HFF-Myc (cell line): Measurements from ENCODE around the gene KLHL30.

Experiments used
- DNase-seq: peaks from one replicate; pipeline ENCODE4 v3.0.0-alpha.2; 2011; ENCODE audit warnings: low read depth; ENCODE audit errors: extremely low read depth
- H3K4me3 ChIP-seq: replicated peaks from 2 replicates; pipeline ENCODE4 v1.5.1; 2011; ENCODE audit warnings: low read depth, mild to moderate bottlenecking, control low read depth, low read length
- TF ChIP-seq, protein P1 (sequence below): IDR thresholded peaks from 2 replicates; pipeline ENCODE4 v1.5.1; 2012; ENCODE audit warnings: mild to moderate bottlenecking, low read depth, low read length, control low read depth; ENCODE audit errors: missing control alignments

KLHL30 gene

DNA sequence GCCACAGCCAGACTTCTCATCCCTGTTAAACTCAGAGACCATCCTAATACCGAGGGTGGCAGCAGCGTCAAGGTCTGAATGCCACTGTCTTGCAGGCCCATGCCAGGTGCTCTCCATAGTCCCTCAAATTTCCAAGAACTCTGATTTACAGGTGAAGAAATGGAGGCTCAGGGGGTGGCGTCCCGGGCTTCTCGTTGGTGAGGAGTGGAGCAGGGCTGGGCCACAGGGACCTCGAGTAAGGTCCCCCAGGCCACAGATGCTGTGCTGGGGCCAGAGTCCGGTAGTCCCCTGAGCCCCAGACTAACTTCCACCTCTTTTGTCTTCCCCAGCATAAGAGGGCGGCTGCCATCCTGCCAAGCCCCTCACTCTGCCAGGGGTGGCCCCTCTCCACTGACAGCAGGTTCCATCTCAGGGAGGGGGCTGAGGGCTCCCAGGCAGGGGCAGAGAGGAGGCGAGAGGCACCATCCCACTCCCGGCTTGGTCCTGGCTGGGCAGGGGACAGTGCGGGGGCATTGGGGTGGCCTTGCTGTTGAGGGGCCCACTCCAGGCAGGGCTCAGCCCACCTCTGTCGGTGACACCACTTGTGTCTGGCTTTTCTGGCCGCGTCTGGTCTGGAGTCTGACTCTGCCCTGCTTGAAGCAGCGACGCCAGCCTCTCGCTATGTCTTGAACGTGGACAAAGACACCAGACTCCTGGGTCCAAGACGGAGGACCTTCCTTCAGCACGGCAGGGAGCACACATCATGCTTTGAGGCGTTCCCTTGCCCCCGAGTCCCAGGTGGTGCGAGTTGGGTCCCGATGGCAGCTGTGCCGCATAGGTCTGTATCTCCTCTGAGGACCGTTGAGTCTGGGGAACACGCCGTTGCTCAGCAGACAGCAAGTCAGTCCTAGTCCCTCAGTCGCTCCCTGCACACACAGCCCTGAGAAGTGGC is 15.9 kb upstream of the KLHL30 start:
- H3K4me3 ChIP-seq, result no peak overlapping the region
- no peak for DNase-seq
- TF ChIP-seq, protein P1, sequence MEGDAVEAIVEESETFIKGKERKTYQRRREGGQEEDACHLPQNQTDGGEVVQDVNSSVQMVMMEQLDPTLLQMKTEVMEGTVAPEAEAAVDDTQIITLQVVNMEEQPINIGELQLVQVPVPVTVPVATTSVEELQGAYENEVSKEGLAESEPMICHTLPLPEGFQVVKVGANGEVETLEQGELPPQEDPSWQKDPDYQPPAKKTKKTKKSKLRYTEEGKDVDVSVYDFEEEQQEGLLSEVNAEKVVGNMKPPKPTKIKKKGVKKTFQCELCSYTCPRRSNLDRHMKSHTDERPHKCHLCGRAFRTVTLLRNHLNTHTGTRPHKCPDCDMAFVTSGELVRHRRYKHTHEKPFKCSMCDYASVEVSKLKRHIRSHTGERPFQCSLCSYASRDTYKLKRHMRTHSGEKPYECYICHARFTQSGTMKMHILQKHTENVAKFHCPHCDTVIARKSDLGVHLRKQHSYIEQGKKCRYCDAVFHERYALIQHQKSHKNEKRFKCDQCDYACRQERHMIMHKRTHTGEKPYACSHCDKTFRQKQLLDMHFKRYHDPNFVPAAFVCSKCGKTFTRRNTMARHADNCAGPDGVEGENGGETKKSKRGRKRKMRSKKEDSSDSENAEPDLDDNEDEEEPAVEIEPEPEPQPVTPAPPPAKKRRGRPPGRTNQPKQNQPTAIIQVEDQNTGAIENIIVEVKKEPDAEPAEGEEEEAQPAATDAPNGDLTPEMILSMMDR, result no peak

DNA sequence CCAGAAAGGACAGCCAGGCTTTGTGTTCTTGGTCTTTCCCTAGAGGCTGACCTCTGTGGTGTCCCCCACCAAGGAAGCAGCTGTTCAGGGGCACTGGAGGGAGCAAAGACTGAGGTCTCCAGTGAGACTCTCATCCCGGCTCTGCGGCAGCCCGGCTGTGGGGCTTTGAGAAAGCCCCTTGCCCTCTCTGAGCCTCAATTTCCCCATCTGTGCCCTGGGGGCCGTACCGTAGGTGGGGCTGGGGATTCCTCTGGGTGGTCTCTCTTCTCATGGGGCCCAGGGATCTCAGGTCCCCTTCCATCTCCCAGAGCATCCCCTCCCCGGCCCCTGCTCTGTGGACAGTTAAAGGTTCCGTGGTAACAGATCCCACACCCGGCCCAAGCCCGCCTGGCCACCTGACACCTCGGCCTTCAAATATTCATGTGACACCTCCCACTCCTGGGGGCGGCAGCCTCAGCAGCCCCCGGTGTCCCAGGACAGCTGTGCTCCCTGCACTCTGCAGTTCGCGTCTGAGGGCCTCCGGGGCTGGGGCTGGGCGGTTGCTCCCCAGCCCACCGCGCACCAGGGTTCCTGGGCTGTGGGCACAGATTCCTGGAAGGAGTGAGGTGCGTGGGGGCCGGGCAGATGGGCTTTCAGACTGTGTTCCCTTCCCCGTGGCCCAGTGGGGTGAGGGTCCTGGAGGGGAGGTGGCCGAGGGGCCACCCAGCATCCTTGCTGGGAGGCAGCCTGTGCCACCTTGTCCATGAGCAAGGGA is 15.1 kb upstream of the KLHL30 start:
- no peak for DNase-seq
- TF ChIP-seq, protein P1, result no peak
- H3K4me3 ChIP-seq, result no peak overlapping the region

DNA sequence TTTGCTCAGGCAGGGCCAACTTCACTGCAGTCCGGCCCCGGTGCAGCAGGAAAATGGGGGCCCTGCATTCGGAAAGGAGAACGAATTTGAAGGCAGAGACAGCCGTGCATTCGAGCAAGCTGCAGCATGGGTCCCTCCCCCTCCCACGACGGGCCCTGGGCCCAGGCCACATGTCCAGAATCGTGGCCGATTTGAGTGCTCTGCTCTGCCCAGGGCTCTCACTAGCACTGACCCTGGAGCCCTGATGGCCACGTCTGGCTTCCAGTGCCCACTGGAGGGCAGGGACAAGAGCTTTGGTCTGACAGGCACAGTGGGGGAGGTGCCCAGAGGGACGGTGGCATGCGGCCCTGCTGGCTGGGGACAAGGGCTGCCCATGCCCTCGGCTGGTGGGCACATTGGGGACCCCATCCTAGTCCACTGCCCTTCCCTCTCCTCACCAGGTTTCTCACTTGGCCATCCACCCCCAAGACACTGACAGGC is 14.4 kb upstream of the KLHL30 start:
- DNase-seq, result no peak
- TF ChIP-seq, protein P1, result no peak
- no peak overlapping the region for H3K4me3 ChIP-seq

DNA sequence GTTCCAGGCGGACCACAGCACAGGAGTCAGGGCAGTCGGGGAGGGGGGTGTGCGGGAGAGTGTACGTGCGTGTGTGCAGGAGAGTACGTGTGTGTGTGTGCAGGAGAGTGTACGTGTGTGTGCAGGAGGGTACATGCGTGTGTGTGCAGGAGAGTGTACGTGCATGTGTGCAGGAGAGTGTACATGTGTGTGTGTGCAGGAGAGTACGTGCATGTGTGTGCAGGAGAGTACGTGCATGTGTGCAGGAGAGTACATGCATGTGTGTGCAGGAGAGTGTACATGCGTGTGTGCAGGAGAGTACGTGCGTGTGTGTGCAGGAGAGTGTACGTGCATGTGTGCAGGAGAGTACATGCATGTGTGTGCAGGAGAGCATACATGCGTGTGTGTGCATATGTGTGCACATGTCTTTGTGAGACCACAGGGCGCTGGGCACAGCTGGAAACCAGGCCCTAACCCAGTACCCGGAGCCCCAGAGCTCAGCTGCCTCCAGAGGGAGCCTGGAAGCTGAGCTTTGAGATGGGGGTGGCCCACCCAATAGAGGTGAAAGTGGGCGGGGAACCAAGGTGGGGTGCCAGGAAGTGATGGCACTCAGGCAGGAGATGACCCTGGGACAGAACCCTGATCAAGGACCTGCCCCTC is 13.9 kb upstream of the KLHL30 start:
- no peak for DNase-seq
- TF ChIP-seq, protein P1, result no peak
- no peak overlapping the region for H3K4me3 ChIP-seq

DNA sequence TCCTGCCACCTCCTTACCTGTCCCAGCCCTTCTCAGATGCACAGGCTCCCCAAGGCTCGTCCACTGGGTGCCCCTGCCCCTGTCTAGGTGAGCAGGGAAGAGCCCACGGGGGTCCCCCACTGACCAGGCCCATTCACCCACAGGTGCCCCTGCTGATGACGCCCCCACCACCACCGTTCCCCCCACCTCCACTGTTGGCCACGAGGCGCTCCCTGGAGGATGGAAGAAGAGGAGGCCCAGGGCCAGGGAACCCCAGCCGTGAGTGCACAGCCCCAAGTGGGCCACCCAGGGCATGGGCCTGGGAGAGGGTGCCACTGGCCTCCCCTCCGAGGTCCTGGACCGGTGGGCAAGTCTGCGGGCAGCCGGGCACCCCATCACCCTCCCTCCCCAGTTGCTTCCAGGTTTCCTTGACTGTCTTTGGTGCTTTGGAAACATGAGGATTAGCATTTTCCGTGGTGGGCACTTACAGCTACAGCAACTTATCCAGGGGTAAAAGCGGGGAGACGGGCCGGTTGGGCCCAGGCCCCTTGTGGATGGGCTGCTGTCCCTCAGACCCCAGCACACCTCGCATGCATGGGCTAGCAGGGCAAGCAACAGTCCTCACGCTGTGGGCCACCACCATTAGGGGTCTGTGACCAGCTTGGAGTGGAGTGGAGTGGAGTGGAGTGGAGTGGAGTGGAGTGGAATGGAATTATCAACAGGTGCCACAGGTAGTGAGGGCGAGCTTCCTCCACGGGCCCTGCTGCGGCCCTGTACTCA is 13.2 kb upstream of the KLHL30 start:
- TF ChIP-seq, protein P1, result no peak
- no peak for DNase-seq
- no peak overlapping the region for H3K4me3 ChIP-seq

DNA sequence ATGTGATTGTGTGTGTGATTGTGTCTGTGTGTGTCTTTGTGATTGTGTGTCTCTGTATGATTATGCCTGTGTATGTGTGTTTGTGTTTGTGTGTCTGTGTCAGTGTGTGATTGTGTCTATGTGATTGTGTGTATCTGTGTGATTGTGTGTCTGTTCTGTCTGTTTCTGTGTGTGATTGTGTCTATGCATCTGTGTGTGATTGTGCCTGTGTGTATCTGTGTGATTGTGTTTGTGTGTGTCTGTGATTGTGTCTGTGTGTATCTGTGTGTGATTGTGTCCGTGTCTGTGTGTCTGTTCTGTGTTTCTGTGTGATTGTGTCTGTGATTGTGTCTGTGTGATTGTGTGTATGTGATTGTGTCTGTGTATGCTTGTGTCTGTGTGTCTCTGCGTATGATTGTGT is 12.1 kb upstream of the KLHL30 start:
- no peak for DNase-seq
- H3K4me3 ChIP-seq, result no peak overlapping the region
- TF ChIP-seq, protein P1, result no peak
